HCT116 (cell line): ENCODE data around the gene RINT1.
A peak's percentile ranks its signal among the peaks of the same experiment; 100 is the strongest.

ENCODE experiments used
- POLR2A ChIP-seq: IDR thresholded peaks from 2 replicates; pipeline ENCODE4 v1.7.0; 2011; ENCODE audit warnings: borderline replicate concordance; ENCODE audit not compliant: insufficient read depth, insufficient read length; ENCODE audit errors: extremely low read depth
- SP1 ChIP-seq: IDR thresholded peaks from 2 replicates; pipeline ENCODE4 v1.6.1; 2012; ENCODE audit warnings: low read depth
- TCF7L2 ChIP-seq: IDR thresholded peaks from 2 replicates; pipeline ENCODE4 v1.7.0; 2011; ENCODE audit warnings: borderline replicate concordance, inconsistent platforms; ENCODE audit not compliant: insufficient read depth, insufficient read length; ENCODE audit errors: extremely low read depth
- TF ChIP-seq, protein P1 (sequence below), 3 experiments: fragments of 200-600 bp in 1 of 3; sonication (generic) in 1 of 3; IDR thresholded peaks in 2 of 3; conservative IDR thresholded peaks in 1 of 3; 2 replicates each; pipeline ENCODE4 v1.5.1; 2012 to 2017; ENCODE audit warnings: low read depth in 2 of 3, low read length in 2 of 3, antibody characterized with exemption in 1 of 3, borderline replicate concordance in 1 of 3, control low read depth in 1 of 3, mild to moderate bottlenecking in 1 of 3, mixed read lengths in 1 of 3, mixed run types in 1 of 3, moderate library complexity in 1 of 3; ENCODE audit not compliant: insufficient read depth in 1 of 3

DNA sequence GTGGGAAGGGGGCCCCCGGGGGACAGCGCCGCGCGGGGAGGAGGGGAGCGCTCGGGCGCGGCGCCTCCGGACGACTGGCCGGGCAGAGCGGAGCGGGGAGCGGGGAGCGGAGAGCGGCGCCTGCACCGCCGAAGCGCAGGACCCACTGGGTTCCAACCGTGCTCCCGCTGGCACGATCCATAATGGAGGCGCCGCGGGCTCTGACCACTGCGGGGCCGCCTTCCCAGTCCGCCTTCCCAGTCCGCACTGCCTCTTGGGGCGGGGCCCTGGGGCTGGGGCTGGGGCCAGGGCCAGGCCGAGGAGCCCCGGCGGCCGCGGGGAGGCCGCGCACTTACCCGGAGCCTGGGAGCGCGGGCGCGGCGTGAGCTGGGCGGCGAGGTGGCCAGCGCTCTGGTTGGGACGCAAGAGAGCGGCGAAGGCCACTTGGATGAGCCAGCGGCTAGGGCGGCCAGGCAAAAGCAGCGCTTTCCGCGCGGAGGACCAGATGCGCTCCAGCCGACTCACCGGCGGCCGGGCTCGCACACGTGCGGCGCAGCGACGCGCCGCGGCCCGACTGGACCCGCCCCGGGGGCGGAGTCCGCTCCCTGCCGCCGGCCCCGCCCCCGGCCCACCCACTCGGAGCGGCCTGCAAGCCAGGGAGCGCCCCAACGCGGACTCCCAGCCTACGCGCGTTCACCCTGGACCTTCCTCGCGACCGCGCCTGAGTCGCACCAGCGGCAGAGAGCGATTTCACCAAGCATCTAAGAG is 10.1 kb upstream of the RINT1 start, which contains the start of gene PUS7:
- TF ChIP-seq POLR2A (peak; percentile 96), SP1 (peak; percentile 31; the same call in 1 of the 2 replicates), TCF7L2 (no peak)
- TF ChIP-seq, protein P1, sequence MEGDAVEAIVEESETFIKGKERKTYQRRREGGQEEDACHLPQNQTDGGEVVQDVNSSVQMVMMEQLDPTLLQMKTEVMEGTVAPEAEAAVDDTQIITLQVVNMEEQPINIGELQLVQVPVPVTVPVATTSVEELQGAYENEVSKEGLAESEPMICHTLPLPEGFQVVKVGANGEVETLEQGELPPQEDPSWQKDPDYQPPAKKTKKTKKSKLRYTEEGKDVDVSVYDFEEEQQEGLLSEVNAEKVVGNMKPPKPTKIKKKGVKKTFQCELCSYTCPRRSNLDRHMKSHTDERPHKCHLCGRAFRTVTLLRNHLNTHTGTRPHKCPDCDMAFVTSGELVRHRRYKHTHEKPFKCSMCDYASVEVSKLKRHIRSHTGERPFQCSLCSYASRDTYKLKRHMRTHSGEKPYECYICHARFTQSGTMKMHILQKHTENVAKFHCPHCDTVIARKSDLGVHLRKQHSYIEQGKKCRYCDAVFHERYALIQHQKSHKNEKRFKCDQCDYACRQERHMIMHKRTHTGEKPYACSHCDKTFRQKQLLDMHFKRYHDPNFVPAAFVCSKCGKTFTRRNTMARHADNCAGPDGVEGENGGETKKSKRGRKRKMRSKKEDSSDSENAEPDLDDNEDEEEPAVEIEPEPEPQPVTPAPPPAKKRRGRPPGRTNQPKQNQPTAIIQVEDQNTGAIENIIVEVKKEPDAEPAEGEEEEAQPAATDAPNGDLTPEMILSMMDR (IDR thresholded peaks at IDR 0.05 in 2 of 3, conservative IDR thresholded peaks at IDR 0.05 in 1 of 3; ENCODE audit: borderline replicate concordance in 1 of 3, insufficient read depth in 1 of 3, low read depth in 2 of 3, low read length in 2 of 3): no peak
